NCI-H1092 (cell line): ENCODE data around the gene GMEB2.
"Not testable (repeated sequence)": the region's sequence is repeated elsewhere in the genome, so short reads cannot be mapped to it uniquely, and the experiment has no call there.

Experiments
- DNase-seq: peaks from one replicate; lab custom pipeline; 2025; lab: John Stamatoyannopoulos, UW

GMEB2 gene

GRCh38 chr20:63626424-63627128, at the start of gene GMEB2:
GMEB2 (minus strand) TSS chr20:63627101; CDS start chr20:63619397, 7,704 bp downstream.
- DNase-seq = peak; percentile 74

- DNase-seq = no peak
These were observed 48.9 kb upstream of the GMEB2 start for GRCh38 chr20:63675681-63676368.

GRCh38 chr20:63673951-63674350, 47.0 kb upstream of the GMEB2 start:
- DNase-seq = no peak

- no peak for DNase-seq
These were observed 45.8 kb upstream of the GMEB2 start for GRCh38 chr20:63672666-63673065.

- DNase-seq = not testable (repeated sequence)
These were observed 44.8 kb upstream of the GMEB2 start for GRCh38 chr20:63671695-63672094.

GRCh38 chr20:63668351-63668750, 41.5 kb upstream of the GMEB2 start:
- DNase-seq = no peak

GRCh38 chr20:63667858-63668257, 41.0 kb upstream of the GMEB2 start:
- DNase-seq = no peak

GRCh38 chr20:63665708-63666107, 38.8 kb upstream of the GMEB2 start:
- no peak for DNase-seq

GRCh38 chr20:63664861-63665594, 38.1 kb upstream of the GMEB2 start:
- DNase-seq = no peak

GRCh38 chr20:63664143-63664851, 37.4 kb upstream of the GMEB2 start:
- no peak for DNase-seq

- no peak for DNase-seq
These were observed 36.6 kb upstream of the GMEB2 start for GRCh38 chr20:63663332-63664066.

- DNase-seq = no peak
These were observed 35.9 kb upstream of the GMEB2 start for GRCh38 chr20:63662813-63663189.

GRCh38 chr20:63661959-63662812, 35.3 kb upstream of the GMEB2 start:
- no peak for DNase-seq

- no peak for DNase-seq
These were observed 34.2 kb upstream of the GMEB2 start for GRCh38 chr20:63661108-63661507.

- no peak for DNase-seq
These were observed 33.7 kb upstream of the GMEB2 start for GRCh38 chr20:63660622-63661021.

- not testable (repeated sequence) for DNase-seq
These were observed 33.3 kb upstream of the GMEB2 start for GRCh38 chr20:63660174-63660573.

- no peak for DNase-seq
These were observed 32.5 kb upstream of the GMEB2 start for GRCh38 chr20:63659370-63659769.

GRCh38 chr20:63658749-63659187, 31.9 kb upstream of the GMEB2 start:
- no peak for DNase-seq

GRCh38 chr20:63657937-63658748, 31.2 kb upstream of the GMEB2 start, which contains the start of gene RTEL1:
RTEL1 (plus strand) TSS chr20:63658312; CDS start chr20:63659403, 1,091 bp downstream.
- DNase-seq = peak; percentile 83
